IPS DF 19.7 (cell line): ENCODE results near the gene KCNT2.
"Not testable (repeated sequence)": the region's sequence is repeated elsewhere in the genome, so short reads cannot be mapped to it uniquely, and the experiment has no call there.

ENCODE experiments used
- DNase-seq: peaks from one replicate; pipeline ENCODE4 v3.0.0-alpha.2; 2013; ENCODE audit warnings: low read depth, low spot score

Gene KCNT2

DNA sequence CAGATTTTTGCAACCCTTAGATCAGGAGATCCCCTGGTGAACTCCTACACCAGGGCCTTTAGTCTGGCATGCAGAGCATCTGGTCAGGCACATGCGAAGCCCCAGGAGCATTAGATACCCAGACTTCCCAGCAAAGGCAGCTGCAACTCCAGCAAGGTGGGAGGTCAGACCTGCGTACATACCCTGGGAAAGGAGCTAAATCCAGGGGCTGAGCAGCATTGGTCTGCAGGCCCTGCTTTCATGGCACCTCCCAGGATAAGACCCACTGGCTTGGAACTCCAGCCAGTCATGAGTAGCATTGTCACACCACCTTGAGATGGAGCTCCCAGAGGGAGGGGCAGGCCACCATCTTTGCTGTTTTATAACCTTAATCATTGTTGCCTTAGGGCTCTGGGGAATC lies 92.3 kb downstream of the KCNT2 start:
- DNase-seq: no peak

DNA sequence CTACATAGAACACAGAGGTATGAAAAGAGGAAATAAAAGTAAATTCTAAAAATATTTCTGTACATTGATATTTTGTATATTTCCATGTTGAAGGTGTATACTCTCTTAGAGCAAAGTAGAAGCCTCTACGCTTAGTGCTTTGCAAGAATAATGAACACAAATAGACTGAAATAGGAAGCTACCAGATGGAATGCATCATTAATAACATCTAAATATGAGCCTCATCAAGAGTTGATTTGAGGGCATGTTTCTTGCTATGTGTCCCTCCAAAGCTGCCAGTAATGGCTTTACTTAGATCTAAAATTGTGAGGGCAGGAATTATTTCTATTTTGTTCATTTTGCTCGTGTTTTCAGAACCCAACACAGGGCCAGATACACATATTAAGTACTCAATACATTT lies 94.4 kb downstream of the KCNT2 start:
- no peak for DNase-seq

DNA sequence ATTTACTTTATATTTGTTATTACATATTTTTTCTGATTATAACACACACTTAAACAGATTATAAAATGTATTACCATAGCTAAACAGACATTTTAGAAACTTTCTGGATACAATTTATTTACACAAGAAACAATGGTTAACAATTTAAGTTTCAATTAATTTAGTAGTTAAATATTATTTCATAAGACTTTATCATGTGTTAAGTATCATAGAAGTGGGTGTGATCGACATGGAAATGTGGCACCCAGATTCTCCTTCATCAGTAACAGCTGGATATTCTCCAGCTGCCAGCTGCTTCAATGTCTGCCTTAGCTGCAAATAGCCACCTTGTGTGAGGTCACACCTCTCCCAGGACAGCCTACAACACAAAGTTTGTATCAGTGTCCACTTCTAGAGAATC lies 97.8 kb downstream of the KCNT2 start:
- no peak for DNase-seq

DNA sequence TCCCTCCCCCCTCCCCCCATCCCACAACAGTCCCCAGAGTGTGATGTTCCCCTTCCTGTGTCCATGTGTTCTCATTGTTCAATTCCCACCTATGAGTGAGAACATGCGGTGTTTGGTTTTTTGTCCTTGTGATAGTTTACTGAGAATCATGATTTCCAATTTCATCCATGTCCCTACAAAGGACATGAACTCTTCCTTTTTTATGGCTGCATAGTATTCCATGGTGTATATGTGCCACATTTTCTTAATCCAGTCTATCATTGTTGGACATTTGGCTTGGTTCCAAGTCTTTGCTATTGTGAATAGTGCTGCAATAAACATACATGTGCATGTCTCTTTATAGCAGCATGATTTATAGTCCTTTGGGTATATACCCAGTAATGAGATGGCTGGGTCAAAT lies 104.0 kb downstream of the KCNT2 start:
- DNase-seq: not testable (repeated sequence)

DNA sequence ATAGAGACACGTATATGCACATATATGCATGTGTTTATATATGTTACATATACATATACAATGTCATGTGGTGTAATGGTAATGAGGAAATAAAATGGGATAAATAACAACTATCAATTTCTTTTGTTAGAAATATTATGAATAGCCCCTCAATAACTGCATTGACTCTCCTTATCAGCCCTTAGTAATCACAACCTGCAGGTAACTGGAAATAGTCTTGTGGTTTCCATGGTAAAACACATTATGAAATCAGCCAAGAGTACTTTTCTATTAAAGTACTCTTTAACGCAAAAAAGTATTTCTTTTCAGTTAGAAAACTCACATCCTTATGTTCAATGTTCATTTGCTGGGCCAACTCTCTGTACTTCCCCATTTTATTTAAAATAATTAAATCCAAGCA lies 105.8 kb downstream of the KCNT2 start:
- no peak for DNase-seq

DNA sequence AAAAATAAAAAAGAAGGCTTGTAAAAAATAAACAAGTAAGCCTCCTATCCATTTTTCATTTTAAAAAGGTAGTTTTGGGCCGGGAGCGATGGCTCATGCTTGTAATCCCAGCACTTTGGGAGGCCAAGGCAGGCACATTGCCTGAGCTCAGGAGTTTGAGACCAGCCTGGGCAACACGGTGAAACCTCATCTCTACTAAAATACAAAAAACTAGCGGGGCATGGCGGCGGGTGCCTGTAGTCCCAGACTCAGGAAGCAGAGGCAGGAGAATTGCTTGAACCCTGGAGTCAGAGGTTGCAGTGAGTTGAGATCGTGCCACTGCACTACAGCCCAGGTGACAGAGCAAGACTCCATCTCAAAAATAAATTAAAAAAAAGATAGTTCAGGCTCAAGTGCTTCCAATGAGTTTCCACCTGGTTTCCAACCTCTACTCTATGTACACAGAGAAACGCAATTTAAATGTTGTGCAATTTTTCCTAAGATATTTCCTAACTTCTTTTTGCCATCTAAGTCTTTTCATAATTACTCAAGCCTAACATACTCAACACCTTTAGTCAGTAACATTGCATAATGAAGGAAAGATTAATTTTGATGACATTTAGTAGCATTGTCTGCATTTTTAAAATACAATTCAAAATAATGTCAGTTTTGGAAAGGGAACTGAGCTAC lies 106.3 kb downstream of the KCNT2 start:
- DNase-seq: no peak

DNA sequence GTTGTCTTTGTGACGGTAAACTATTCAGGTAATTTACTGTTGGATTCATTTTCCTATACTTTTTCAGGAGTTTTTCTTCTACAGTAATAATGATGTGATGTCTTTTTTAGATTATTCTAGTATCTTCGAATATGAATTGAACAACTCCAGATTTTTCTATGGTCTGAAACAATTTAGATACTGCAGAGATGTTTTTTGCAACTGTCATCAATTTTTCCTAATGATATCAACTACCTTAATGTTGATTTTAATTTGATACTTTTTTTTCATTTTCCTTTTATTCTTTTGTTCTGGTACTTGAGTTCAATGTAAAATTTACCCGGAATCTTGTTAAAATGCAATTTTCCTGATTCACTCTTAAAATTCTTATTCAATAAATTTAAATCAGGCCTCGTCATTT lies 110.4 kb downstream of the KCNT2 start:
- DNase-seq: no peak

DNA sequence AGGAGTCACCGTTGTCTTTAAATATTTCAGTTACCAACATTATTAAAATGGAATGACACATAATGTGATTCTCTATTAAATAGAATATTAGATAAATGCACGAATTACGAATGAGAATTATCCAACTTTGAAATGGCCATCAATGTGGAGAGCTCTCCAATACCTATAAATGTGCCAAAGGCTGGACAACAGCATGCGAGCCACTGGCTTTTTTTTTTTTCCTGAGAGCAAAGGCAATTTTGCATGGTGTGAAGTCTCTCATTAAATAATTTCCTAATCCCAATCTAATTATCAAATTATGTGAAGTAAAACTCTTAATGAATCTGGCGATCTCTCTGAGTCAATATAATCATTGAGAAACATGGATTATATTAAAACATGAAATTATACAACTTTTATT lies 113.5 kb downstream of the KCNT2 start:
- no peak for DNase-seq

DNA sequence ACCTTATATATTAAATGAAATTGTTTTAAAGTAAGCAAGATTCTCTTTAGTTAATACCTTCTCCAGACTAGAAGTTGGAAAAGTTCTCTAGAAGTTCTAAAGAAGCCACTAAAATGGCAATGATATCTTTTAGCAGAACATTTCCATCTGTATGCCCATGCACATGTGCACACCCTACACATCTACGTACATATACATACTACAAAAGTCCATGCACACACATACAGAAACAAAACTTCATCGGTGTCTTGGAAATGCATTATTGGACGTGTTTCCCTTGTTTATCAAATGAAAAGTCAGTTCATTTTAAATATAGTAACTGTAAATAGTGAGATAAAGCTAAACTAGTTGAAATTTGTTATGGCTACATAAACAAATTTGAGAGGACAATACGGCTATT lies 114.4 kb downstream of the KCNT2 start:
- no peak for DNase-seq

DNA sequence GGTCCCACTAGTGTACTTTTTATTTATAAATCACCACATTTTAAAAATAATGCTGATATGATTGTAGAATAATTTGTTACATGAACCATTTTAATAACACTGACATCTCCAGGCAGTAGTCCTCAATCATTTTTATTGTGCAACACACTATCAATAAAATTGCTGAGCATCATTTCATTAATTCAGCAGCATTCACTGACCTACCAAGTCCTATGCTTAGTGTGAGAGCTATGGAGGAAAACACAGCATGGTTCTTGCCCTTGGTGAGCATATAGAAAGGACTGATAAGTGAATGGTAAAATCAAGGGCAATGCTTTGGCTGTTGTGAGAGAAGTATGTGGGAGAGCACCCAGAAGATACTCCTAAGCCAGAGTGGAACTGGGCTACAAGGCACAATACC lies 119.7 kb downstream of the KCNT2 start:
- no peak for DNase-seq

DNA sequence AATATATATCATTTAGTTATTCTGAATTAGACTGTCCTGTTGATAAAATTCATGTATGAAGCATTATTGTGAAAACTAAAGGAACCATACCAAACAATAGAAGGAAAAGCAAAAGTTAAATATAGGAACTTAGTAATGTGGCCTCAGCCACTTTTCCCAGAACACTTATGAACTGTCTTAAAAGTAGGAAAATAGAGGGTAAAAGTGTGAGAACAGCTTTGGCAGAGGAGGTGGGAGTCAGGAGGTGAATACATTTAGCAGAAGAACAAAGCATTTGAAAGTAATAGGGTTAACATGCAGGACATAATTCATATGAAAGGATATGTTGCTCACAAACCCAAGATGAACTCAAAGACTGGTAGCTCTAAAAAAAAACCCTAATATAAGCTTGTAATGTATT lies 121.9 kb downstream of the KCNT2 start:
- no peak for DNase-seq

DNA sequence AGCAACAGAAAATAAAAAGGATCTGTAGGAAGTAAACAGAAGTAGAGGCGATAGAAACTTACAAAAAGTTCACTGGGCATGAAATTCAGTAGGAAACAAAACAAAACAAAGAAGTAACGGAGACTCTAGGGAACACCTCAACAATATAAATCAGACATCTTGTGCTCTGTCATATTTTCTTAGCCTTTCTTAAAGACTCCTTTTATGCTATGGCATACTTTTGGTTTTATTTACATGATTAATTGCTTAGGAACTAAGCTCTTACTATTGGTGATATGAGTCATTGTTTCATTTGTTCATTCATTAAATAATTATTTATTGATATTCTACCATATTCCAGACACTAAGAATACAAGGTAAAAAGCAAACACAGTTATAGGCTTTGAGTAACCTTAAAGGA lies 126.6 kb downstream of the KCNT2 start:
- DNase-seq: no peak

DNA sequence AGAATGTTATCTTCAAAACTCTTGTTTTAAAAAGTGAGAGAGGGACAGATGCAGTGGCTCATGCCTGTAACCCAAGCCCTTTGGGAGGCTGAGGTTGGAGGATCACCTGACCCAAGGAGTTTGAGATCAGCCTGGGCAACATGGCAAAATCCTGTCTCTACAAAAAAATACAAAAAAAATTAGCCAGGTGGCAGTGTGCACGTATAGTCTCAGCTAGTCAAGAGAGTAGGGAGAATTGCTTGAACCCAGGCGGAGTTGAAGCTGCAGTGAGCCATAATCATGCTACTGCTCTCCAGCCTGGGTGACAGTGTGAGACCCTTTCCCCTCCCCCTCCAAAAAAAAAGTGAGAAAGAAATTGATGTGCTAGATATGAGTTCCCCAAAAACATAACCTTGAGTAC lies 131.0 kb downstream of the KCNT2 start:
- DNase-seq: no peak

DNA sequence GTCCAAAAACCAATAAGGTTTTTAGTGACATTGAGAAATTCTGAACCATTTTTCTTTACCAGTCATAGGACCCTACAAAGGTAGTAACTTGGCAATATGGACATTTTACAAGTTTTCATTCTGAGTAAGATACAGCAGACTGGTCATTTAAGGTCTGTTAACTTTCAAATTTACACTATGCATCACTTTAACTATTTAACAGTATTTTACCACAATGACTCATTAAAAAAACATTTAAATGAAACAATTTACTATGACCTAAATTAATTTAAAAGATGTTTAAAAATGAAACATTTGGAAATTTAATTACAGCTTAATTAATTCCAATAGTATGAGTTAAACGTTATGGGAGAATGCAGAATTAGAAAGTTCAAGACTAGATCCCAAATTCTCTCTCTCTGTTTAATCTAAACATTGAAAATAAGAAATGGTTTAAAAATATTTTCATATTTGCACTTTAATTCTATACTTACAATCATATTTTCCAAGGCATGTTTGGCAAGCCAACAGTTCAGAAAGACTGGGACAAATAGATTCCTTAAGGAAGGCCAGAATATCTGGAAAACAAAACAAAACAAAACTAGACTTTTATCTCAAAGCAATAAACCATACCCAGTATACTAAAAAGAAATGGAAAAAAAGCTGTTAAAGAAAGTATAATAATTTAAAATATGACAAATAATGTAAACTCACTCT lies 140.9 kb downstream of the KCNT2 start:
- DNase-seq: no peak

DNA sequence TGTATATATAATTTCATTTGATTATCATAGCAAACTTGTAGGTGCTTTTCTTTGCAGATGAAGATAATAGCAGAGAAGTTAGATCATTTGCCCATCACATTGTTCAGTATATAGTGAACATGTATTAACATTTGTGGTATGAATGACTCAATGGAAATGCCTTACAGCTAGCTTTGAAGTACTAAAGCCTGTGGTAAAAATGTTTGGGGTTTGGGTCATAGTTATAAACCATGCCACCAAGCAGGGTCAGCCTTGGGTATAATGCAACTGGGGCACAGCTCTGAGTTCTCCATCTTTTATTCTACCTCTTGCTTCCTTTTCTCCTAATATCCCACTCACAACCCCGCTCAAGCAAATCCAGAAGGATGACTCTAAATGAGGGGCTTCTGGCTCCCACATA lies 141.6 kb downstream of the KCNT2 start:
- DNase-seq: no peak

DNA sequence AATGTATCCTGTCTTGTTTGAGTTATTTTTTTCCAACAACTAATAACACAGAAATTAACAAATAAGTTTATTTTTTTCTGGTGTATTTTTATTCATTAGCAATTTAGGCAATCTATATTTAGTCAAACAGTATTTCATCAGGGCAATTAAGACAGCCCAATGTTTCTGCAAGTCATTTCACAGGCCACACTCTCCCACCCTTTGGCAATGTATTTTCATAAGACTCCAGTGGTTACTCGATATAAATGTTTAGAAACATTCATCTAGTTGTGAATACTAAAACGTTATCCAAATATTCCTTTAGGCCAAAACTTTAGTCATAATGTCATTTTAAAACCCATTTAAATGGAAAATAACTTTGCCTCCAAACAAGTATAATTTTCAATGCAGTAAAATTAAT lies 142.1 kb downstream of the KCNT2 start:
- DNase-seq: no peak

DNA sequence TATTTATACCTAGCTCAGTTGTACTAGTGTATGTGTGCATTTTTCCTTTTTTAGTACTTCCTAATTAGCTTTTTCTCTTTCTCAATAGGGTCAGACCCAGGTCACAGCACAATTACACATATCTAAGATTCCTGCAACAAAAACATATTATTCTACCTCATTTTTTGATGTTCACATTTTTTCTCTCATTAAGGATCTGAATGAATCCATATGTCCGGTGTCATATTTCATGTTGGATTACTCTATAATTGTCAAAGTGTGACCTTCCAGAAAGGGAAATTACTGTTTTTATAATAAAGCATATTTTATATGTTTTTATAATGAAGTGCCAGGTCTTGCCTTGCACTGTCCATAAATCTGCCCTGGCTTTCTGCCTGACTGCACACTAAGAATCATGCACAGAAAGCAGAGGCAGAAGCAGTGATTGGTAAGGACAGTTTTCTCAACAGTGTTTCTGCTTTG lies 143.7 kb downstream of the KCNT2 start:
- DNase-seq: no peak

DNA sequence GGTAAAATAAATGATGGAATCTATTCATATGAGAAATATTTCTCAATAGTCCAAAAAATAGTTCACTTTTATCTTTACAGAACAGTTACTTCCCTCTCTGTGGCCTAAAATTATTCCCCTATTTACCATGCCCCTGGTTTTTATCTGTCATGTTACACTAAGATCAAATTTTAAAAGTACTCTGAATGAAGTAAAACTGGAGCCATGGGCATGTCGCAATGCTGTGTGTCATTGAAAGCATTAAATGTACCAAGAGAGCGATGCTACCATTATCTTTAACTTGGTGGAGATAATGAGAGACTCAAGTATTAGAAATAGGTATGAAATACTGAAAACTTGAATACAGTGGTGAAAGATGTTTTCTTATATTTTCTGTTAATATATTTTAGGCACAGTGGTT lies 146.2 kb downstream of the KCNT2 start:
- DNase-seq: no peak

DNA sequence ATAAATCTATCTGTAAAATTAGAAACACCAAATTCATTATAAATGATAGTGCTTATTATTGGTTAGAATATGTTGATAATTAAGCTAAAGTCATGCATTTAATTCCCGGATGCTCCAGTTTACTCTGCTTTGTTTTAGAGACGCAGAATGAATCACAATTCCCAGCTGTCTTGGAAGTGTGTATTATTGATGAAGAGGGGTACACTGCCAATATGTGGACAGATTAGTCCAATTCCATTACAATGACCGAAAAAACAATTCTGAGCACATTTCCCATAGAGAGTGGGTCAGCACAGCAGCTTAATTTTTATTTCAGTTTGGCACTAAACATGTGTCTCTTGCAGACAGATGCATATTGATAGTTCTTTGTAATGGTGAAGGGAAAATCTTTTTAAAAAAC lies 146.7 kb downstream of the KCNT2 start:
- no peak for DNase-seq

DNA sequence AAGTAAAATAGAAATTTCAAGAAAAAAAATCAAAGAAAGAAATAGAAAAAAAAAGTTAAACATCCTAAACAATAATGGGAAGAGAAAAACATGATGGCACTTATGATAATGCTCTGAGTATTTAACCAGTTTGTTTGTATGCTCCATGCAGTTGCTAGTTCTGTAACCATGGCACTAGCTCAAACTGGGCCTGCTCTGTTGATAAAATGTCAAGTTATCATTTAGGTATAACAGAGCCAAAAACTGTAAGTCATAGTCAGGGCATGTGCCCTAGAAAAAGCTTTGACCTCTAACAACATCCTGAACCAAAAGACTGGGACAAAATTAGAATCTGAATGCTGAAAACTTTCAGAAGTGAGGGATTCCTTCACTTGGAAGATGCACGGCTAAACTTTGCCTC lies 148.9 kb downstream of the KCNT2 start:
- no peak for DNase-seq

DNA sequence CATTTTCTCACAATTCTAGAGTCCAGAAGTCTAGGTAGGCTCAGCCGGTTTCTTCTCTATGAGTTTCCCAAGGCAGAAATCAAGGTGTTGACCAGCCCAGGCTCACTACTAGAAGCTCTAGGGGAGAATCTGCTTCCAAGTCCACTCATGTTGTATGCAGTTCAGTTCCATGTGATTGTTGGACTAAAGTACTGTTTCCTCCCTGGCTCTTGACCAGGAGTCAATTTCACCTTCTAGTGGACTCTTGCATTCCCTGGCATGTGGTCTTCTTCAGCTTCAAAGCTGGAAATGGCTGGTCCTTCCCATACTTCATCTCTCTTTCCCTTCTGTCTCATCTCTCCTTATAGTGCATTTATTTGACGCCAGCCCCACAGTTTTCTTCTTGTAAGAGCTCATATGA lies 153.4 kb downstream of the KCNT2 start:
- no peak for DNase-seq

DNA sequence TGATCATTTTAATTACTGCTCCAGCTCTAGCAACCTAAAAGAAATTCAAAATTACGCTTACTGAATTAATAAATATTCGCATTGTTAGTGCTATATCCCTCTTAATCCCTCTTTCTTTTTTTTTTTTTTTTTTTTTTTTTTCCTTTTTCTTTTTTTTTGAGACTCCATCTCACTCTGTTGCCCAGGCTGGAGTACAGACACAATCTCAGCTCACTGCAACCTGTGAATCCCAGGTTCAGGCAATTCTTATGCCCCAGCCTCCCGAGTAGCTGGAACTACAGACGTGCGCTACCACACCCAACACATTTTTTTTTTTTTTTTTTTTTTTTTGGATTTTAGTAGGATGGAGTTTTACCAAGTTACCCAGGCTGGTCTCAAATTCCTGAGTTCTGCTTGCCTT lies 157.1 kb downstream of the KCNT2 start:
- DNase-seq: no peak
